Natural killer cell (primary cell): ENCODE measurements around the gene TLL2. TPM values are rescaled to one million over a fixed set of nuclear protein-coding genes. Genes with fewer than 3 reads are reported as not detected.

Source experiments
- ATAC-seq, 3 donors: fragments of 150-1000 bp in 2 of 3; fragments of 200-7000 bp in 1 of 3; cut with Tn5 transposase; 1 replicate in 1 of 3; 2 replicates in 2 of 3; pipeline ENCODE4 v1.10.0; 2021; ENCODE audit warnings: mild to moderate bottlenecking in 2 of 3, moderate library complexity in 2 of 3
- DNase-seq, 2 donors: peaks; one replicate each; pipeline versions ENCODE4 v3.0.0 to v3.0.0-alpha.2; 2013 to 2021; ENCODE audit warnings: mixed read lengths in 1 of 2
- H3K27ac ChIP-seq: one replicate; pipeline ENCODE4 v1.5.1; 2013; ENCODE audit warnings: mild to moderate bottlenecking, low read length
- H3K27me3 ChIP-seq: one replicate; pipeline ENCODE4 v1.6.1; 2013; ENCODE audit warnings: low read length; ENCODE audit not compliant: control insufficient read depth, insufficient read depth
- H3K36me3 ChIP-seq: one replicate; pipeline ENCODE4 v1.6.1; 2013; ENCODE audit warnings: low read length; ENCODE audit not compliant: control insufficient read depth, insufficient read depth
- H3K4me1 ChIP-seq: one replicate; pipeline ENCODE4 v1.6.1; 2013; ENCODE audit warnings: low read length; ENCODE audit not compliant: control insufficient read depth, insufficient read depth
- H3K4me3 ChIP-seq: one replicate; pipeline ENCODE4 v1.5.1; 2013; ENCODE audit warnings: low read length
- H3K9me3 ChIP-seq: one replicate; pipeline ENCODE4 v1.6.1; 2013; ENCODE audit warnings: low read length; ENCODE audit not compliant: control insufficient read depth, insufficient read depth
- H3K27ac Mint-ChIP-seq, 2 donors: one replicate each; pipeline ENCODE4 v1.8.0; 2022; ENCODE audit warnings: mild to moderate bottlenecking in 2 of 2, mixed read lengths in 2 of 2, moderate library complexity in 1 of 2
- H3K27me3 Mint-ChIP-seq, 2 donors: one replicate each; pipeline ENCODE4 v1.8.0; 2022; ENCODE audit warnings: low read depth in 2 of 2, mixed read lengths in 2 of 2
- H3K36me3 Mint-ChIP-seq: one replicate; pipeline ENCODE4 v1.8.0; 2022; ENCODE audit warnings: mixed read lengths
- H3K4me1 Mint-ChIP-seq, 2 donors: one replicate each; pipeline ENCODE4 v1.8.0; 2022; ENCODE audit warnings: mixed read lengths in 2 of 2
- H3K4me3 Mint-ChIP-seq: one replicate; pipeline ENCODE4 v1.8.0; 2022; ENCODE audit warnings: mild to moderate bottlenecking, moderate library complexity, mixed read lengths
- H3K9me3 Mint-ChIP-seq, 2 donors: one replicate each; pipeline ENCODE4 v1.8.0; 2022; ENCODE audit warnings: mixed read lengths in 2 of 2
- WGBS: methylation state at CpG from one replicate; pipeline ENCODE4 v1.1.7; 2013; ENCODE audit warnings: missing lambda C conversion rate; ENCODE audit not compliant: insufficient coverage; 5-methylcytosine and 5-hydroxymethylcytosine counted together
- intact Hi-C: fragments of 100-400 bp; cut with micrococcal nuclease; formaldehyde crosslinking; loops from one replicate; pipeline ENCODE4 v1.14.2; 2022
- total RNA-seq, 4 donors: library from RNA; stranded (reverse); fragments of 120-200 nt in 1 of 4; gene quantifications; one replicate each; pipeline versions ENCODE4 v1.2.3 to v1.2.4, GENCODE V29; 2013 to 2022
- TF ChIP-seq, protein P1 (sequence below): fragments of 200-600 bp; IDR thresholded peaks from one replicate; pipeline ENCODE4 v1.8.0; 2022; ENCODE audit warnings: antibody characterized with exemption

The TLL2 gene
- total RNA-seq, 3 donors from 2014 or later (not counting 1 experiment from before 2014, with no cell fraction given): not detected

- Histone ChIP-seq H3K4me3 (no peak overlapping the region), H3K36me3 (no peaks in the 10 kb centered on the region), H3K9me3 (no peaks in the 10 kb centered on the region), H3K27me3 (no peaks in the 10 kb centered on the region), H3K4me1 (no peaks in the 10 kb centered on the region), H3K27ac (no peak overlapping the region)
- 72% methylated on average over 8 of the region's 10 CpGs for WGBS
- Mint-ChIP-seq H3K4me1 (no peaks in the 10 kb centered on the region), H3K27ac (no peak overlapping the region), H3K4me3 (no peak overlapping the region), H3K36me3 (no peaks in the 10 kb centered on the region), H3K27me3 (peaks cover 13 to 19% of the 10 kb centered on the region in 2 donors), H3K9me3 (no peaks in the 10 kb centered on the region)
- intact Hi-C loops: no loop called here
- TF ChIP-seq, protein P1, sequence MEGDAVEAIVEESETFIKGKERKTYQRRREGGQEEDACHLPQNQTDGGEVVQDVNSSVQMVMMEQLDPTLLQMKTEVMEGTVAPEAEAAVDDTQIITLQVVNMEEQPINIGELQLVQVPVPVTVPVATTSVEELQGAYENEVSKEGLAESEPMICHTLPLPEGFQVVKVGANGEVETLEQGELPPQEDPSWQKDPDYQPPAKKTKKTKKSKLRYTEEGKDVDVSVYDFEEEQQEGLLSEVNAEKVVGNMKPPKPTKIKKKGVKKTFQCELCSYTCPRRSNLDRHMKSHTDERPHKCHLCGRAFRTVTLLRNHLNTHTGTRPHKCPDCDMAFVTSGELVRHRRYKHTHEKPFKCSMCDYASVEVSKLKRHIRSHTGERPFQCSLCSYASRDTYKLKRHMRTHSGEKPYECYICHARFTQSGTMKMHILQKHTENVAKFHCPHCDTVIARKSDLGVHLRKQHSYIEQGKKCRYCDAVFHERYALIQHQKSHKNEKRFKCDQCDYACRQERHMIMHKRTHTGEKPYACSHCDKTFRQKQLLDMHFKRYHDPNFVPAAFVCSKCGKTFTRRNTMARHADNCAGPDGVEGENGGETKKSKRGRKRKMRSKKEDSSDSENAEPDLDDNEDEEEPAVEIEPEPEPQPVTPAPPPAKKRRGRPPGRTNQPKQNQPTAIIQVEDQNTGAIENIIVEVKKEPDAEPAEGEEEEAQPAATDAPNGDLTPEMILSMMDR: no peak
- ATAC-seq: no peak
- no peak for DNase-seq
Measured at GRCh38 chr10:96411716-96412320, 101.9 kb downstream of the TLL2 start.

DNA sequence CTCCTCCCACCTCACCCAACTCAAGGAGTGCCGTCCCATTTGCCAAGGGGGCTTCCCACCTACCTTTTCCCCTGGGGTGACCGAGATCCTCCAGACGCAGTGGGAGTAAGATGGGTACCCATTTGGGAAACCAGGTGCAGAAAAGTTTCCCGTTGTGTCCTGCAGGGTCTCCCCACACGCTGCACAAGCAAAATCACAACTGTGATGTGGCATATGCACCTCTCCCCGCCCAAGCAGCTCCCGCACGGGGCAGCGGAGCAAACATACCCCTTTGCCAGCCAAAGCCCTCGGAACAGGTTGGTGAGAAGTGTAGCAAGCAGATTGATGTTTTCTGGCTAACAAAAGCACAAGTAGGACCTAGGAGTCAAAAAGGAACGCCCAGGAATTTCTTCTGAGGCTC, 103.4 kb downstream of the TLL2 start:
- Histone ChIP-seq H3K27me3 (no peaks in the 10 kb centered on the region), H3K4me1 (no peaks in the 10 kb centered on the region), H3K27ac (no peak overlapping the region), H3K9me3 (no peaks in the 10 kb centered on the region), H3K4me3 (no peak overlapping the region), H3K36me3 (no peaks in the 10 kb centered on the region)
- Mint-ChIP-seq H3K36me3 (no peaks in the 10 kb centered on the region), H3K27ac (no peak overlapping the region), H3K4me3 (no peak overlapping the region), H3K4me1 (no peaks in the 10 kb centered on the region), H3K9me3 (no peaks in the 10 kb centered on the region), H3K27me3 (peaks cover 19 to 26% of the 10 kb centered on the region in 2 donors)
- intact Hi-C loops: no loop called here
- no peak for DNase-seq
- WGBS: 88% methylated on average over 11 of the region's 11 CpGs
- TF ChIP-seq, protein P1: no peak
- ATAC-seq: no peak

DNA sequence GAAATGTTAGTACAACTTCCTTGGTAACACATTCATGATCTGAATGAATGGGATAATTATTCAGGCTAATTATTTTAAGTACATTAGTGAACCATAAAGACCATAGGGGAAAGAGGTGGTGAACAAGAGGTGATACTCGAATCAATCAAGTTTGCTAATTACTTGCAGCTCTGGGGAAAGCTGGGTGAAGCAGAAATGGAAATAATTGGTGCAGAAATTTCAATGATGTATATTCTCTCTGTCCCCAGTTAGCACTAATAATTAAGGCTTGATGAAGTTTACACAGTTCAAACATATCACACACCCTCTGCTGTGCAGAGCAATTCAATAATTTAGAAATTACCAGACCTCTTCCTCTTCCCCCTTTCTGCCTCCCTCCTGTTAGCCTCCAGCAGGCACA, 105.5 kb downstream of the TLL2 start:
- no peak overlapping the region for H3K27ac ChIP-seq
- Mint-ChIP-seq H3K9me3 (no peaks in the 10 kb centered on the region), H3K27me3 (peaks cover 23 to 32% of the 10 kb centered on the region in 2 donors), H3K36me3 (no peaks in the 10 kb centered on the region), H3K27ac (no peak overlapping the region), H3K4me3 (no peak overlapping the region), H3K4me1 (no peaks in the 10 kb centered on the region)
- no peak for DNase-seq
- no peaks in the 10 kb centered on the region for H3K4me1 ChIP-seq
- 92% methylated on average over 1 of the region's 1 CpG for WGBS
- H3K9me3 ChIP-seq: no peaks in the 10 kb centered on the region
- intact Hi-C loops: no loop called here
- TF ChIP-seq, protein P1: no peak
- ATAC-seq: no peak
- H3K27me3 ChIP-seq: no peaks in the 10 kb centered on the region
- no peaks in the 10 kb centered on the region for H3K36me3 ChIP-seq
- no peak overlapping the region for H3K4me3 ChIP-seq

- H3K4me3 ChIP-seq: no peak overlapping the region
- DNase-seq (no peak), ATAC-seq (no peak)
- H3K4me1 ChIP-seq: no peaks in the 10 kb centered on the region
- H3K36me3 ChIP-seq: no peaks in the 10 kb centered on the region
- H3K27ac ChIP-seq: no peak overlapping the region
- no peaks in the 10 kb centered on the region for H3K27me3 ChIP-seq
- H3K9me3 ChIP-seq: no peaks in the 10 kb centered on the region
- Mint-ChIP-seq H3K4me3 (no peak overlapping the region), H3K4me1 (no peaks in the 10 kb centered on the region), H3K27ac (no peak overlapping the region), H3K27me3 (peaks cover 22 to 33% of the 10 kb centered on the region in 2 donors), H3K36me3 (no peaks in the 10 kb centered on the region), H3K9me3 (no peaks in the 10 kb centered on the region)
- WGBS: 87% methylated on average over 15 of the region's 15 CpGs
- intact Hi-C loops: no loop called here
- TF ChIP-seq, protein P1: no peak
Measured at GRCh38 chr10:96407560-96408069, 106.1 kb downstream of the TLL2 start.
